Measurements from ENCODE around the gene SEPTIN6. TPM values are rescaled to one million over a fixed set of nuclear protein-coding genes. Genes with fewer than 3 reads are reported as not detected.

SEPTIN6 gene
- total RNA-seq, 2 experiments from 2014 or later, result 132 to 134 TPM

DNA sequence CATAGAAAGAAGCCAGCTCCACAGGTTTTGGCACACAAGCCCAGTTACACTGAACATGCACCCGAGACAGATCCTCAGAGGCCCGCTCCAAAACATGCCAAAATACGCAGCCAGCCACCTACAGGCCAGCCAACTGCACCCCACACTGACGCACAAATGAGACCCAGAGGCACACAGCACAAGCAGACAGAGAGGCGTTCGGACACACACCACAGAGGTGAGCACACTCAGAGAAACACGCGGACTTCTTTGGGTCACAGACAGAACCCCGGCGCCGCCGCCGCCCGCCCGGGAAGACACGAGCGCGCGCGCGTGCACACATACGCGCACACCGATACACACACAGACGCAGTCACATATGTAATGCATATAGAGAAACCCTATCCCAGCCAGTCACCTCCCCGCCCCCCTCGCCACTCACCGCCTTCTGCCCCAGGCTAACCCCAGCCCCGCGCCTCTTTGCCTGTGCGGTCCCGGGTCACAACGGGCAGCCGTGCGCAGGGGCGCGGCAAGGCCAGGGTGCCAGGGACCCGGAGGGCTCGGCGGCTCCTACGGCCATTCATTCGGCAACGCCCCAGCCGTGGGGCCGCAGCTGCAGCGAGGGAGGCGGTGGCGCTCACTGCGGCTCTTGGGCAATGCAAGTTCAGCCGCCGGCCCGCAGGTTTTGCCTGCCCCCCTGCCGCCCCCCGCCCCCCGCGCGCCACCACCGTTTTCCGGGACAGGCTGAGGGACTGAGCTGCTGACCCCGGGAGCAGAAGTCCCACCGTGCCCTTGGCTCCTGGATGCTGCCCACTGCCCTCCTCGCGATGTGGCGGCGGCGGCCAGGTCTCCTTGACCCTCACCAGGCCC lies 553 bp downstream of the SEPTIN6 start:
- H3K4me1 Mint-ChIP-seq (ENCODE audit: low read depth), result peaks cover 31% of the 10 kb centered on the region
- DNase-seq (peak; percentile 42 to 78 (median 64)), ATAC-seq (ENCODE audit: poor library complexity) (peak; percentile 47)
- peak overlapping the region; percentile 96 for H3K27ac Mint-ChIP-seq
- CTCF ChIA-PET, result interaction anchor here (0.9 to 5.6 kb wide), 9 partner anchors 7 to 87 kb away, joined by 3 to 42 read pairs (median 9); no protein-coding TSS in a partner anchor
- TF ChIP-seq, protein P1, sequence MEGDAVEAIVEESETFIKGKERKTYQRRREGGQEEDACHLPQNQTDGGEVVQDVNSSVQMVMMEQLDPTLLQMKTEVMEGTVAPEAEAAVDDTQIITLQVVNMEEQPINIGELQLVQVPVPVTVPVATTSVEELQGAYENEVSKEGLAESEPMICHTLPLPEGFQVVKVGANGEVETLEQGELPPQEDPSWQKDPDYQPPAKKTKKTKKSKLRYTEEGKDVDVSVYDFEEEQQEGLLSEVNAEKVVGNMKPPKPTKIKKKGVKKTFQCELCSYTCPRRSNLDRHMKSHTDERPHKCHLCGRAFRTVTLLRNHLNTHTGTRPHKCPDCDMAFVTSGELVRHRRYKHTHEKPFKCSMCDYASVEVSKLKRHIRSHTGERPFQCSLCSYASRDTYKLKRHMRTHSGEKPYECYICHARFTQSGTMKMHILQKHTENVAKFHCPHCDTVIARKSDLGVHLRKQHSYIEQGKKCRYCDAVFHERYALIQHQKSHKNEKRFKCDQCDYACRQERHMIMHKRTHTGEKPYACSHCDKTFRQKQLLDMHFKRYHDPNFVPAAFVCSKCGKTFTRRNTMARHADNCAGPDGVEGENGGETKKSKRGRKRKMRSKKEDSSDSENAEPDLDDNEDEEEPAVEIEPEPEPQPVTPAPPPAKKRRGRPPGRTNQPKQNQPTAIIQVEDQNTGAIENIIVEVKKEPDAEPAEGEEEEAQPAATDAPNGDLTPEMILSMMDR (IDR thresholded peaks at IDR 0.05), result peak; percentile 16
- H3K4me1 ChIP-seq (ENCODE audit: insufficient read depth, low read length), result peaks cover 36% of the 10 kb centered on the region
- no peaks in the 10 kb centered on the region for H3K36me3 ChIP-seq (ENCODE audit: insufficient read depth, low read length)
- POLR2A ChIA-PET, result interaction anchor here (0.6 to 6.8 kb wide), 24 partner anchors 8 to 1196 kb away, joined by 3 to 199 read pairs (median 8); partner anchors contain the start of genes NDUFA1, NKRF, RNF113A and RPL39
- peaks cover 42% of the 10 kb centered on the region for H3K36me3 Mint-ChIP-seq (ENCODE audit: low read depth)
- peak overlapping the region; percentile 64 to 85 for H3K27ac ChIP-seq (ENCODE audit: low read depth in 1 of 2, low read length in 2 of 2)
- peak overlapping the region; percentile 97 for H3K4me3 Mint-ChIP-seq
- peak overlapping the region; percentile 81 for H3K4me3 ChIP-seq (ENCODE audit: low read length)
- H3K27me3 Mint-ChIP-seq, result no peaks in the 10 kb centered on the region
- intact Hi-C loops (cut with DNase I, micrococcal nuclease), result loop anchor here (2.0 to 10.0 kb wide), 6 partner anchors 14 to 88 kb away; partner anchors contain the start of gene NKRF (in 2 of the 2)
- H3K27me3 ChIP-seq (ENCODE audit: control insufficient read depth in 1 of 2, insufficient read depth in 2 of 2, low read length in 2 of 2), result no peaks in the 10 kb centered on the region
- H3K9me3 Mint-ChIP-seq, result no peaks in the 10 kb centered on the region
- H3K9me3 ChIP-seq (ENCODE audit: control insufficient read depth in 1 of 2, insufficient read depth in 1 of 2, low read length in 2 of 2), result no peaks in the 10 kb centered on the region

DNA sequence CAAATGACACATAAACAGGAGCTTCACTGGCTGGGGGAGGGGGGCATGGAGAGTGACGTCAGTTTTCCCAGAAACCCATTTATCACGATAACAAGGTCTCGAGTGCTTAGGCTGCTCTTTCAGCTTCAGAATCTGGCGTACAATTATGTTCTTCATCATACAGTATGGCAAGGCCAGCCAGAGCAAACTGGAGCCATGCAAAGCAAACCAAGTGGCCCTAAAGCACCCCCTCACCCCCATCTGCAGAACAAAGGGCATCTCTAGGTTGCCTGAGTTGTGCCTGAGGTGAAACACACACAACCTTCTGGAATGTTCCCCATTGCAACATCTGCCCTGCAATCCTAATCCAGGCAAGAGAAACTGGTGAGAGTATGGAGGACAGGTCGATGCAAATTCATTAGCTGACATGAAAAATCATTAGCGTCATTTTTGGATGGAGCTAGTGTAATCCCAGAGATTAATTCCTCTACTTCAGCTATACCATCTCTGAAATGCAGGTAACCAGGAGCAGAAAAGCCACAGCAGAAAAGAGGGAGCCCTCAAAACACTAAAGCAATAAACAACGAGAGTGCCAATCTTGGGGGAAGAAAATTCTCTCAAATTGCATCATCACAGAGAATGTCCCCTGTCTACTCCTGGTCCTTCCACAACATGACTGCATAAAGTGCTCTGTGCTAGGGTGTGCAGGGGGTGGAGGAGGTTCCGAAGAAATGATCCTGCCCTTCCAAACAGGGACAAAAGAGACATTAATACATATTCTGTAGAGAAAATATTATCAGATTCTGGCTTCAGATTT lies 1.8 kb downstream of the SEPTIN6 start:
- POLR2A ChIA-PET, result interaction anchor here (0.6 to 6.8 kb wide), 14 partner anchors 7 to 180 kb away, joined by 3 to 199 read pairs (median 10); partner anchors contain the start of genes NKRF, RNF113A, RPL39 and SOWAHD
- Mint-ChIP-seq H3K9me3 (no peaks in the 10 kb centered on the region), H3K4me1 (ENCODE audit: low read depth) (peaks cover 44% of the 10 kb centered on the region), H3K27ac (peak overlapping the region; percentile 96), H3K36me3 (ENCODE audit: low read depth) (peaks cover 52% of the 10 kb centered on the region), H3K27me3 (no peaks in the 10 kb centered on the region), H3K4me3 (peak overlapping the region; percentile 97)
- TF ChIP-seq, protein P1 (IDR thresholded peaks at IDR 0.05), result no peak
- Histone ChIP-seq H3K9me3 (ENCODE audit: control insufficient read depth in 1 of 2, insufficient read depth in 1 of 2, low read length in 2 of 2) (no peaks in the 10 kb centered on the region), H3K36me3 (ENCODE audit: insufficient read depth, low read length) (peaks cover under 1% of the 10 kb centered on the region), H3K4me3 (ENCODE audit: low read length) (peak overlapping the region; percentile 81), H3K4me1 (ENCODE audit: insufficient read depth, low read length) (peaks cover 46% of the 10 kb centered on the region), H3K27me3 (ENCODE audit: control insufficient read depth in 1 of 2, insufficient read depth in 2 of 2, low read length in 2 of 2) (no peaks in the 10 kb centered on the region), H3K27ac (ENCODE audit: low read depth in 1 of 2, low read length in 2 of 2) (peak overlapping the region; percentile 60 to 85)
- peak in 12 of 14 experiments; percentile 53 to 79 (median 67) for DNase-seq
- CTCF ChIA-PET, result interaction anchor here (0.6 to 5.6 kb wide), 7 partner anchors 13 to 94 kb away, joined by 3 to 42 read pairs (median 4); no protein-coding TSS in a partner anchor
- peak; percentile 9 for ATAC-seq (ENCODE audit: poor library complexity)
- intact Hi-C loops (cut with DNase I, micrococcal nuclease), result loop anchor here (1.0 to 10.0 kb wide), 5 partner anchors 9 to 86 kb away; partner anchors contain the start of gene NKRF (in 2 of the 2)

DNA sequence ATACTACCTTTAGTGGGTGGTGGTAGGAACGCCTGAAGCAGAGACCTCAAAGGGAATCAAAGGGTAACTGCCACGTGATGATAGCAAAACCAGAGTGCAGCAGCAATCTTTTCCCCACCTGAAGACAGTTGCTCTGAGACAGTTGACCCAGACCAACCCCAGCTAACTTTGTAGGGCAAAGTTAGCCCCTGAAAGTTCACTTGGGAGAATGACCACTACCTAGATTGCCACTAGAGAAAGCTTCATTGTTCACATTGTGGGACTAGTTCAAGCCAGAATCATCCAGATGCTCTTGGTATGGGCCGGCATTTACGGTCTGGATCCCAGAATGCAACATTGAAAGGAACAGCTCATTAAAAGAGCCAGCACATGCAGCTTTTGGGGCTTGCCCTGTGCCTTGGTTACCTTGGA lies 4.1 kb downstream of the SEPTIN6 start:
- peaks cover 5% of the 10 kb centered on the region for H3K36me3 ChIP-seq (ENCODE audit: insufficient read depth, low read length)
- no peaks in the 10 kb centered on the region for H3K27me3 ChIP-seq (ENCODE audit: control insufficient read depth in 1 of 2, insufficient read depth in 2 of 2, low read length in 2 of 2)
- DNase-seq, result peak in 6 of 14 experiments; percentile 35 to 82 (median 70)
- ChIA-PET POLR2A (interaction anchor here (1.2 to 6.8 kb wide), 11 partner anchors 11 to 164 kb away, joined by 3 to 199 read pairs (median 8); partner anchors contain the start of genes NKRF, RPL39, SOWAHD and UBE2A), CTCF (interaction anchor here (0.9 to 5.6 kb wide), 3 partner anchors 11 to 40 kb away, joined by 3 to 42 read pairs (median 6); no protein-coding TSS in a partner anchor)
- Mint-ChIP-seq H3K4me1 (ENCODE audit: low read depth) (peaks cover 59% of the 10 kb centered on the region), H3K9me3 (no peaks in the 10 kb centered on the region), H3K4me3 (peak overlapping the region; percentile 93), H3K36me3 (ENCODE audit: low read depth) (peaks cover 68% of the 10 kb centered on the region), H3K27ac (peak overlapping the region; percentile 96), H3K27me3 (no peaks in the 10 kb centered on the region)
- TF ChIP-seq, protein P1 (IDR thresholded peaks at IDR 0.05), result no peak
- H3K4me3 ChIP-seq (ENCODE audit: low read length), result peak overlapping the region; percentile 28
- intact Hi-C loops (cut with DNase I, micrococcal nuclease), result no loop called here
- H3K4me1 ChIP-seq (ENCODE audit: insufficient read depth, low read length), result peaks cover 64% of the 10 kb centered on the region
- peak; percentile 24 for ATAC-seq (ENCODE audit: poor library complexity)
- H3K9me3 ChIP-seq (ENCODE audit: control insufficient read depth in 1 of 2, insufficient read depth in 1 of 2, low read length in 2 of 2), result no peaks in the 10 kb centered on the region
- peak overlapping the region; percentile 52 to 59 for H3K27ac ChIP-seq (ENCODE audit: low read depth in 1 of 2, low read length in 2 of 2)
